Chondrocyte (in vitro differentiated cells): Measurements from ENCODE around the gene HEPACAM. TPM values are rescaled to one million over a fixed set of nuclear protein-coding genes. Genes with fewer than 3 reads are reported as not detected.

ENCODE experiments used
- DNase-seq: peaks from one replicate; pipeline ENCODE4 v3.0.0; 2021; ENCODE audit warnings: mixed read lengths, low spot score
- H3K27ac Mint-ChIP-seq: one replicate; pipeline ENCODE4 v1.8.0; 2021; ENCODE audit warnings: mild to moderate bottlenecking, moderate library complexity, mixed read lengths; ENCODE audit not compliant: unreplicated experiment
- H3K27me3 Mint-ChIP-seq: 2 replicates; pipeline ENCODE4 v1.8.0; 2021; ENCODE audit warnings: low read depth, mixed read lengths
- H3K36me3 Mint-ChIP-seq: 2 replicates; pipeline ENCODE4 v1.8.0; 2021; ENCODE audit warnings: low read depth, mixed read lengths
- H3K4me1 Mint-ChIP-seq: 2 replicates; pipeline ENCODE4 v1.8.0; 2021; ENCODE audit warnings: low read depth, mild to moderate bottlenecking, mixed read lengths
- H3K4me3 Mint-ChIP-seq: one replicate; pipeline ENCODE4 v1.8.0; 2021; ENCODE audit warnings: mild to moderate bottlenecking, moderate library complexity, mixed read lengths; ENCODE audit not compliant: unreplicated experiment
- H3K9me3 Mint-ChIP-seq: 2 replicates; pipeline ENCODE4 v1.8.0; 2021; ENCODE audit warnings: low read depth, mixed read lengths
- CTCF ChIP-seq: fragments of 200-600 bp; sonication (generic); IDR thresholded peaks from 2 replicates; pipeline ENCODE4 v1.5.0; 2021; ENCODE audit warnings: antibody characterized with exemption, mild to moderate bottlenecking, moderate library complexity
- total RNA-seq: library from RNA; stranded (reverse); gene quantifications from 3 replicates; pipeline ENCODE4 v1.2.1, GENCODE V29; 2021

HEPACAM gene
- total RNA-seq, 1 donor from 2014 or later: not detected

- Mint-ChIP-seq H3K36me3 (no peaks in the 10 kb centered on the region), H3K9me3 (peaks cover 4% of the 10 kb centered on the region), H3K4me3 (no peak overlapping the region), H3K4me1 (no peaks in the 10 kb centered on the region), H3K27ac (no peak overlapping the region), H3K27me3 (no peaks in the 10 kb centered on the region)
- no peak for DNase-seq
- peak; percentile 15 for TF ChIP-seq CTCF
Measured at GRCh38 chr11:124943254-124943616, 7.4 kb upstream of the HEPACAM start.

DNA sequence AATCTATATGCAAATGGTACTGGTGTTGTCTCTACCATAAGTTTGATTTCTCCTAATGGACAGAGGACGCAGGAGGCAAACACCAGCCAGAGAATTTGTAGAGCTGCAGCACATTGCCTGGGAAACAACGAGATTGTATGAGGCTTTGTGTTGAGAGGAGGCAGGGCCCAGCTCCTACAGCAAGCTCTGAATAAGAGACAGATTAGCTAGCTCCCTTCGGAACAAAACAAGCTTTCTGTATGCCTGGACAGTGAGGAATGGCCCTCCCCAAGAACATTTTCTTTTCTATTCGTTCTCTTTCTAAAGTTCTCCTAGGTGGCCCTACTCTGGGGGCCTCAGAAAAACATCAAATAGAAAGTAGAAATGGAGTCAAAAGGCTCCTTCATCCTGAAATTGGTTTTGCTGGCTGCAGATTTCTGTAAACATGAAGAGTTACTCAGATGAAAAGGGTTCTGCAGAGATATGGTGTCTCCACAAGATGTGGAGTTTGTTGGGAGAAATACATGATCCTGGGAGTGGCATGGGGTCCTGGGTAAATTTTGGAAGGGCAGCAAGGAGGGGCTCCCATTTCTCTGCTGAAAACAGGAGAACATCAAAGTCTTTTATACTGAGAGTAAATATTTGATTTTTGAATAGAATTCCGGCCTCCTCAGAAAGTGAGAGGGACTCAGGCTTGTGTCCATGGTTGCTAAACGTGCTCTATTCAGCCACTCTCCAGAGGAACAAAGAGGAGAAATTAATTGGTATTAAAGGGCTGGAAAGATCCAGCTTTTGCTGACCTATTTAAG lies 6.8 kb upstream of the HEPACAM start:
- no peaks in the 10 kb centered on the region for H3K4me1 Mint-ChIP-seq
- H3K27me3 Mint-ChIP-seq: no peaks in the 10 kb centered on the region
- no peaks in the 10 kb centered on the region for H3K36me3 Mint-ChIP-seq
- H3K27ac Mint-ChIP-seq: no peak overlapping the region
- no peak for TF ChIP-seq CTCF
- DNase-seq: no peak
- H3K4me3 Mint-ChIP-seq: no peak overlapping the region
- peaks cover under 1% of the 10 kb centered on the region for H3K9me3 Mint-ChIP-seq

DNA sequence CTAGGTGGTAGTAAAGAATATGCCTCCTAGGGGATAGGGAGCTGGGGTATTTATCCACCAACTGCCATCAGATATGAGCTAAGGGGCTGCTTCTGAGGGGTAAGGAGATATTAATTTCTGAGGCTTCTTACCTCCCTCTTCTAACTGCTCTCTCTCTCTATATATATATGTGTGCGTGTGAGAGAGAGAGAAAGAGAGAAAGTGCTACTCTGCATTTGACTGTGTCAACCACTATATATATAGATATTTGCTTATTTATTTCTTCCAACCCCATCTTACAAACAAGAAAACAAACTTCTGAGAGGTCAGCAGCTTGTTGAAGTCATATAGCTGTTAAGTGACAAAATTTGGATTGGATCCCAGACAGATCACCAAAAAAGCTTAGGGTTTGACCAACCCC lies 5.9 kb upstream of the HEPACAM start:
- Mint-ChIP-seq H3K27me3 (no peaks in the 10 kb centered on the region), H3K4me1 (no peaks in the 10 kb centered on the region), H3K27ac (no peak overlapping the region), H3K9me3 (no peaks in the 10 kb centered on the region), H3K36me3 (no peaks in the 10 kb centered on the region), H3K4me3 (no peak overlapping the region)
- DNase-seq: no peak
- TF ChIP-seq CTCF: no peak

GRCh38 chr11:124938970-124939369 lies 3.1 kb upstream of the HEPACAM start:
- Mint-ChIP-seq H3K9me3 (no peaks in the 10 kb centered on the region), H3K36me3 (no peaks in the 10 kb centered on the region), H3K27ac (no peak overlapping the region), H3K27me3 (no peaks in the 10 kb centered on the region), H3K4me1 (no peaks in the 10 kb centered on the region), H3K4me3 (no peak overlapping the region)
- TF ChIP-seq CTCF: no peak
- no peak for DNase-seq

DNA sequence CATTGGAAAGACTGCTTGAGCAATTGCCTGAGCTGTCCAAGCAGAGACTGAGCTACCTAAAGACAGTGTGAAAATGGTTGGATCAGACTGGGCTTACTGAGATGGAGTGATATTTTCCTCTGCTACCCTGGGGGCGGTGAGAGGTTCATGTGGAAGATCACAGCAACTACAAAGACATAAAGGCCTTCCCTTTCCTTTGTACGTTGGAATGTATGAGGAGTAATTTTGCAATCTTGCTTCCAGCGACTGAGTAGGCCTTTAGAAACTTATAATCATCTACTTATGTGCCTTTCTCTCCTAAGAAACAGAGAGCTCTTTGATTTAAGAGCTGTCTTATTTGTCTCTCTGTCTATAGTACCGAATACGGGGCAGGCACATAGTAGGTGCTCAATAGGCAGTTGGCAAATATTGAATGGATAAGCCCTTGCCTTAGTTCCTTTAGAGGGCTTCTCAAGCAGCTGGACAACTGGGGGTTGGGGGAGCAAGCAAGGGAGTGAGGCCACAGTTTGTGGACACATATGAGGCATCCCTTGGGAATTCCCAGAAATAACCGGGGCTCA lies 2.4 kb upstream of the HEPACAM start:
- DNase-seq: no peak
- no peak for TF ChIP-seq CTCF
- Mint-ChIP-seq H3K36me3 (no peaks in the 10 kb centered on the region), H3K27ac (no peak overlapping the region), H3K4me3 (no peak overlapping the region), H3K4me1 (no peaks in the 10 kb centered on the region), H3K27me3 (no peaks in the 10 kb centered on the region), H3K9me3 (no peaks in the 10 kb centered on the region)
